Ishikawa (cell line): ENCODE data around the gene PLBD2.

ENCODE experiments used
- CEBPB ChIP-seq: IDR thresholded peaks from 2 replicates; pipeline ENCODE4 v1.6.1; 2012
- CREB1 ChIP-seq: IDR thresholded peaks from 2 replicates; pipeline ENCODE4 v1.6.1; 2012; ENCODE audit warnings: low read depth
- EGR1 ChIP-seq: IDR thresholded peaks from 2 replicates; pipeline ENCODE4 v1.6.1; 2012
- EP300 ChIP-seq: IDR thresholded peaks from 2 replicates; pipeline ENCODE4 v1.6.1; 2012; ENCODE audit warnings: borderline replicate concordance
- FOXM1 ChIP-seq: IDR thresholded peaks from 2 replicates; pipeline ENCODE4 v1.6.1; 2012; ENCODE audit warnings: low read depth, borderline replicate concordance
- MAX ChIP-seq: IDR thresholded peaks from 2 replicates; pipeline ENCODE4 v1.6.1; 2012
- NFIC ChIP-seq: IDR thresholded peaks from 2 replicates; pipeline ENCODE4 v1.6.1; 2012
- RAD21 ChIP-seq: IDR thresholded peaks from 2 replicates; pipeline ENCODE4 v1.6.1; 2012; ENCODE audit warnings: low read depth
- REST ChIP-seq: IDR thresholded peaks from 2 replicates; pipeline ENCODE4 v1.6.1; 2012; ENCODE audit warnings: low read depth, mild to moderate bottlenecking
- TAF1 ChIP-seq: IDR thresholded peaks from 2 replicates; pipeline ENCODE4 v1.6.1; 2012; ENCODE audit warnings: low read depth, mild to moderate bottlenecking
- TCF12 ChIP-seq: IDR thresholded peaks from 2 replicates; pipeline ENCODE4 v1.6.1; 2012; ENCODE audit warnings: low read depth
- TEAD4 ChIP-seq: IDR thresholded peaks from 2 replicates; pipeline ENCODE4 v1.6.1; 2012
- USF1 ChIP-seq: IDR thresholded peaks from 2 replicates; pipeline ENCODE4 v1.6.1; 2012
- YY1 ChIP-seq: IDR thresholded peaks from 2 replicates; pipeline ENCODE4 v1.6.1; 2012; ENCODE audit warnings: low read depth
- ZBTB7A ChIP-seq: IDR thresholded peaks from 2 replicates; pipeline ENCODE4 v1.6.1; 2012; ENCODE audit warnings: low read depth

PLBD2 gene

GRCh38 chr12:113328368-113328889, 30.0 kb upstream of the PLBD2 start:
- TF ChIP-seq TCF12 (no peak), USF1 (no peak), FOXM1 (no peak), NFIC (no peak), TAF1 (no peak), TEAD4 (no peak), EP300 (no peak), RAD21 (no peak), REST (no peak), ZBTB7A (no peak), MAX (no peak)

- TF ChIP-seq MAX = no peak
- no peak for TF ChIP-seq USF1
- no peak for TF ChIP-seq EGR1
- TF ChIP-seq RAD21 = no peak
- TF ChIP-seq TCF12 = no peak
- no peak for TF ChIP-seq ZBTB7A
- no peak for TF ChIP-seq CREB1
- no peak for TF ChIP-seq TAF1
- TF ChIP-seq CEBPB = no peak
- no peak for TF ChIP-seq REST
- TF ChIP-seq YY1 = no peak
- TF ChIP-seq NFIC = no peak
- no peak for TF ChIP-seq FOXM1
- TF ChIP-seq EP300 = no peak
- TF ChIP-seq TEAD4 = no peak
Measured at GRCh38 chr12:113329022-113329790, 29.2 kb upstream of the PLBD2 start.

GRCh38 chr12:113329791-113330417, 28.5 kb upstream of the PLBD2 start:
- TF ChIP-seq CEBPB = no peak
- TF ChIP-seq TAF1 = no peak
- no peak for TF ChIP-seq MAX
- no peak for TF ChIP-seq TCF12
- TF ChIP-seq YY1 = no peak
- TF ChIP-seq REST = no peak
- no peak for TF ChIP-seq RAD21
- no peak for TF ChIP-seq CREB1
- TF ChIP-seq EP300 = no peak
- TF ChIP-seq NFIC = no peak
- no peak for TF ChIP-seq EGR1
- TF ChIP-seq TEAD4 = no peak
- TF ChIP-seq USF1 = no peak
- TF ChIP-seq FOXM1 = no peak
- TF ChIP-seq ZBTB7A = no peak
